Stimulated activated CD8-positive, alpha-beta memory T cell treated with anti-CD3 and anti-CD28 coated beads, Interleukin-12 subunit alpha, Interleukin-12 subunit beta, amount 100 ng/mL, for 24 hours (primary cell): Measurements from ENCODE around the gene ENOX1.
"Not testable (repeated sequence)": the region's sequence is repeated elsewhere in the genome, so short reads cannot be mapped to it uniquely, and the experiment has no call there.

Source experiments
- DNase-seq: peaks from one replicate; pipeline ENCODE4 v3.0.0-alpha.2; 2020; ENCODE audit errors: extremely low read depth

The ENOX1 gene

DNA sequence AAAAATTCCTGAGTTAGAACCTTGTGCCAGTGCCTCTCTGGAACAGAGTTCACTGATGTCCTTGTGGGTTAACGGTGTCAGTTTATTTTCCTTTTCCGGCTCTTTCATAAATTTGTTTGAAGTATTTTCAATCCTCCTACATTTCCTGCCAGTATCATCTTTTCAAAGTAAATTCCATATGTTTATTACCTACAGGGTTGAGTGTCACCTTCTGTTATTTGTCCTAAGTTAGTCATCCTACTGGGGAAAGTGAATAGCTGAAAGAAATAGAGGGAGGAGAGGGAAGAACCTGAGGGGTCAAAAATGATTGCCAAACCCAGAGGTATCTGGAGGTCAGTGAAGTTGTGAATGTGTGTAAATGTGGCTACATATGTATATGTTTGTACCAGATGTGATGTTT, 582.2 kb downstream of the ENOX1 start:
- no peak for DNase-seq

DNA sequence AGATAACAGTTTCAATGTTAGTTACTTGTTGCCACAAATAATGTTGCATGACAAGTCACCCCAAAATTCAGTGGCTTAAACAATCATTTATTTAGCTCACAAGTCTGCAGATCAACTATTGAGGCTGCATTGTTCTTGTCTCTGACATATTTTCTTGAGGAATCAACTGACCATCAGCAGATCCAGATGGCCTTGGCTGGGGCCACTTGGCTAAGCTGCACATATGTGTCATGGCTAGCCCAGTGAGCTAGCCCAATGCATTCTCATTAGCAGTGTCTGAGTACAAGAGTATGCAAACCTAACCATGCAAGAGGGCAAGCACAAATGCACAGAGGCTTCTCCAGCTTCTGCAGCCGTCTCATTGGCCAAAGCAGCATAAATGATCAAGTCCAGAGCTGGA, 583.0 kb downstream of the ENOX1 start:
- no peak for DNase-seq

DNA sequence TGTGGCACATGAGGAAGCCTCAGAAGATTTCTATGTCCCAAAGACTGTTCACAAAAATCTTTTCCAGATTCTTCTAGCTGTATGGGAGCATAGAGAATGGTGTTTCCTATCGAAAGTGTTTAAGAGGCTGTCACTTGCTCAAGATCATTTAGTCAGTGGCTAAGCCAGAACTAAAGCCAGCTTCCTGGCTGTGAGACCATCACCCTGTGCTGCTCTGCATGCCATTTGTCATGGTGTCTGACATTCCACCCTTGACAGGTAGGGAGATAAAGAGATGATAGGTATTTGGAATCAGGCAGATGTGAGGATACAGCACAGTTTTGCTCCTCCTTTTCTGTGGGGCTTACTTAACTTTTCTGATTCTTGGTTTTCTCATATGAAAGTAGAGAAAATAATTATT, 586.0 kb downstream of the ENOX1 start:
- DNase-seq, result no peak

DNA sequence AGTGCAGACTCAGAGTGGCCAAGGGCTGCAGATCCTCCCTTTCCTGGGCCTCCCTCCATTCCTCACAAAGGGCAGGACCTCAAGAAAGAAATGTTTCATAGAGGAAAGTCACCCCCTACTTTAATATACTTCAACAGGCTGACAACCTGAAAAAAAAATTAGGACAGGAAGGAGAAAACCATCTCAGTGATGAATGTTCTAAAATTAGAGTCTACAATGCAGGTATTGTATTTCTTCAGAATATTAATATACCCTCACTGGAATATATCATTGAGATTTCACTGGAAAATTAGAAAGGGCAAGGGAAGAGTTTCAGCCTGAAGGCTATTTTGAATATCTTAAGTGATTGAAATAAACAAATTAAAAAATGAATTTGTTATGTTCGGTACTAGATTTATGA, 586.5 kb downstream of the ENOX1 start:
- no peak for DNase-seq

DNA sequence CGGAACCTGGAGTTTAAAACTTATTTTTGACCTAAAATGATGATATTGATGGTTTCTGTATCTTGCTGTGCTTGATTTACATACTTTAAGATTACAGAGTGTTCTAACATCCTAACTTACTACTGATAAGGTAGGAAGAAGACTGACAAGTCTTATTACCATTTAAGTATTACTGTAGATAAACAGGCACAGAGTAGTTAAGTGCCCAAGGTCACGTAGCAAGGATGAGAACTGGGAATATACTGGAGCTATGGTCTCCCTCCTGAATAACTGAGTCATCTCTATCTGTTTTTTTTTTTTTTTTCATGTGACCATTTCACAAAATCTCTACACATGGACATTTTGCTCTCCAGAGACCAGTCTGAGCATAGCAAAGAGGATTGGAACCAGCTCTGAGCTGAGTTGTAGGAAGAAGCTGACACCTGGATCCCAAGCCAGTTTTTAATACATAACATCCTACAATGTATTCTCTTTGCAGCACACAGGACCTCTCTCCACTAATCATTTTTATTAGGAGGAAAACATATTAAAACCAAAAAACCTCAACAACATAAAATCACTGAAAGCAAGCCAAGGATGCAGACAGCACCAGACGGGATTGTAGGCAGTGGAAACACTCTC, 589.9 kb downstream of the ENOX1 start:
- DNase-seq, result no peak

DNA sequence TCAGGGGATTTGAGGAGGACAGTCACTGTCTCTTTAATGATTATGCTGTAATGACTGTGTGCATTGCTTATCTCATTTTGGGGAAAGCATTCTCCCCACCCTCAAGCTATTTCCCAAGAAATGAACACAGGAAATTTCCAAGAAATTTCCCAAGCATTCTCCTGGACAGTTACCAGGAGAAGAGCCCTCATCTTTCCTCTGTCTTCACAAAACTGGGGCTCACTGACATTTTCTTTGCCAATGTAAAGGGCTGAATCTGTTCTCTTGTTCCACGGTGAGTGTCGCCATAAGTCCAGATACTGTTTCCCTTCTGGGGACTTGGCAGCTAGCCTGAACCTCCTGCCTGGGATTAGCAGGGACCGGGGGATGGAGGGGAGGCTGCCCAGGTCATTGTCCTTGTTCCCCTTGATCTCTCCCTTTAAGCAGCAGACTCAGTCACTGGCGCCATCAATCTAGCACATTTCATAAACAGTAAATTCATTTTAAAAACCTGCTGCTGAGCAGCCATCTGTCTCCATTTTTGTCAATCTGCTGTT, 590.6 kb downstream of the ENOX1 start:
- DNase-seq, result no peak

DNA sequence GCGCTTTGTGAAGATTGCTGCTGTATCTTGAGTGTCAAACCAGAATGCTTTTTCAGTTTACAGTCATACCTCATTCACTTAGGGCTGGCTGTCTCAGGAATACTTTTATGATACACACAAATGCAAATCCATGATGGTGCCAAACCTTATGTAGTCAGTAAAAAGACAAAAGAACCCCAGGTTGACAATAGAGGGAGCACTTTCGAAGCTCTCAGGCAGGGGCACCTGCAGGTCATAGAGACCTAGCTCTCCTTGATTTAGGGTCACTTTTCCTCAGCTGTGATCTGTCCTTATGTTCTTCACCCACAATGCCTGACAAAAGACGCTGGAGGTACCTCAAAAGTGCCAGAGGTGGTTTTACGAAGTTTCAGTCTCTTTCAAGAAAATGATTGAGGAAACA, 591.2 kb downstream of the ENOX1 start:
- no peak for DNase-seq

DNA sequence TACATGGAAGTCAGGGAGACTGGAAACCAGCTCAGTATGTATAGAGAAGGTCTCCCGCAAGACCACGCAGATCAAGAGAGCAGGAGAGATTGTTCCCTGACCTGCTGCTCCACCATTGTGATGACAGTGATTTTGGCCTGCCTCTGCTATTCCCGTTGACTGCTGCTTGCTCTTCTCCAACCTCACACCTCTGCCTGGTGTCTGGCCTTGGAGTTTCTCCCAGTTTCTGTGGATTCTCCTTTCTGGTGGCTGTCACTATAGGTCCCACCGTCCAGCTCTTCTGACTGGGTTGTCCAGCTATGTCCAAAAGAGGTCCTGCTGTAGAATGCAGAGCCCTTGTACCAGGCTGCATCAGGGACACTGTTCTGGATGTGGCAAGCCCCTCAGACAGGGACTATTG, 591.7 kb downstream of the ENOX1 start:
- no peak for DNase-seq

DNA sequence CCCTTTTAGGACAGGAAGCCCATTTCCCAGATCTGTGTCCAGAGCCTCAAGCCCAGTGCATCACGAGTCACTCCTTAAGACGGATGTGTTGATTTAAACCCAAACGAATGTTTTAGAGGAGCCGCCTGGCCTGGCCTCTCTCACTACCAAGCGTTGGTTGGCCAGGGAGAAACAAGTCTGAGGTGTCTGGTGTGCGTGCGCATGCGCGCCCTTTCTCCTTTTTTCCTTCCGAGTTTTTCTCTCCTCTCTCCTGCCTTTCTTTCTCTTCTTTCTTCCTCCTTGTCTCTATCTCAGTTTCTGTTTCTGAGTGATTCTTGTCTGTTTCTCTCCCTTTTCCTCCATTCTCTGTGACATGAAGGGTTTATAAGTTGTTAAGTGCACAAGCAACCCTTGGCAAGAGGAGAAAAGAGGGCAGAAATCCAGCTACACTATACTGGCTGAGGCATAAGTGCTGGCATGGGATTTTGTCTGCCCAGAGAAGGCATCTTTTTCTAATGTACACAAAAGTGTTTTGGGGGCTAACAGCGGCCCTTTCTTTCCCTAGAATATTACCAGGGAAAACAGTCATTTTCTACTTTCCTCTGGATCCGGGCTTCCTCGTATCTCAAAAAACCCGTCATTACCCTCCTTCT, 592.9 kb downstream of the ENOX1 start:
- DNase-seq, result no peak

DNA sequence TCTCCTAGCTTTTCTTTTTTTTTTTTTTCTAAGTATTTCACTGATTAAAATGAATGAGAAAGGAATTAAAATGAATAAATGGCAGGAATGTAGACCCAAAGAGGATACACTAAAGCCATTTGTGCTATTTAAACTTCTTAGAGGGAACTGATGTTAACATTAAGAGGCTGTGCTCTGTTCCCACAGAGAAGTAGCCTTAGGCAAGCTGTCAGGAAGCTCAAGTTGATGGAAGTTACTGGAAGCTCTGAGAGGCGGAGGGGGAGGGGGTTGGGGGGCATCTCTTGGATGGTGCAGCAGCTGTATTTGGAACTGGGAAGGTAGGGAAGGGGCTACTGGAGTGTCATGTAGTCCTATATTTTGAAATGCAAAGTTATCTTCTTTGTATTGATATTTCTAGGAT, 595.2 kb downstream of the ENOX1 start:
- DNase-seq, result no peak

DNA sequence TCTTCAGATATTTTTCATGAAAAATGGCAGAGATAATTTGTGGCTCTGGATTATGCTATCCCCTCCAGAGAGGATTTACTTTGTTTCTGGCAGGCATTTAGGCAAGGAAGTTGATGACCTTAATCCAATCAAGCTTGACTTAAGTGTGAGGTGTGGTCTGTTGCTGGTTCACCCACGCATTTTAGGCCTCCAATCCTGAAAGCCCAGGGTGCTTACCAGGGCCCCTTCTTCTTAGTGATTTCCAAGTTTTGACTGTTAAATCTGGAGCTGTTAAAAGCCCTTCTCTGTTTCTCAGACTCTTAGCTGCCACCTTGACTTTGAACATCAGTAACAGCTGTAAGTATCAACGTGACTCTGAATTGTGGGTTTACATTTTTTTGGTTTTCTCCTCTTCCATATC, 601.5 kb downstream of the ENOX1 start:
- no peak for DNase-seq

DNA sequence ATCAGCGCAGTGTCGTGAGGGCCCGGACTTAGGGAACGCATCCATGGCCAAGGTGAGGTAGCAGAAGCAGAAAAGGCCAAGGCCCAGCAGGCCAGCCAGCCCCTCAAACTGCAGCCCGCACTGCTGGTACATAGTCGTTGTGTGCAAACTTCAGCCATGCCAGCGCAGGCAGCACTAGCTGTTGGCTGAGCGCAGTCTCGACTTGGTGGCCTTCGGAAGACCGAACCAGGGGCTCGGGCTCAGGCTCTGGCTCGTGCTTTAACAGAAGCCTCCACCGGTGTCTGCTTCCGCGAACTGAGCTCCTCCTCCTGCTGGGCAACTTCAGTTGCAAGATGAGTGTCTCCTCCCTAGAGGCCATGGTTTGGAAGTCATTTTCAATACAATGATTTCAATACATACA, 605.9 kb downstream of the ENOX1 start:
- no peak for DNase-seq

DNA sequence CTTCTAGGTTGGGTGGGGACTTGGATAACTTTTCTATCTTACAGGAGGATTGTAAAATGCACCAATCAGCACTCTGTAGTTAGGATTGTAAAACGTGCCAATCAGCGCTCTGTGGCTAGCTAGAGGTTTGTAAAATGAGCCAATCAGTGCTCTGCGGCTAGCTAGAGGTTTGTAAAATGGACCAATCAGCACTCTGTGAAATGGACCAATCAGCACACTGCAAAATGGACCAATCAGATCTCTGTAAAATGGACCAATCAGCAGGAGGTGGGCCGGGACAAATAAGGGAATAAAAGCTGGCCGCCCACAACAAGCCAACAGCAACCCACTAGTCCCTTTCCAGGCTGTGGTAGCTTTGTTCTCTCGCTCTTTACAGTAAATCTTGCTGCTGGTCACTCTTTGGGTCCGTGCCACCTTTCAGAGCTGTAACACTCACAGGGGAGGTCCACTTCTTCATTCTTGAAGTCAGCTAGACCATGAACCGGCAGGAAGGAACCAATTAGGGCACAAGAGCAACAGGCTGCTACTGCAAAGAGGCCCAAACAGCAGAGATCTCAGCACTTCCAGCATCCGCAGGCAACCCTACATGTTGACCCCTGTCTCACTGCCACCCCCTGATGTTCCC, 606.6 kb downstream of the ENOX1 start:
- DNase-seq, result no peak

DNA sequence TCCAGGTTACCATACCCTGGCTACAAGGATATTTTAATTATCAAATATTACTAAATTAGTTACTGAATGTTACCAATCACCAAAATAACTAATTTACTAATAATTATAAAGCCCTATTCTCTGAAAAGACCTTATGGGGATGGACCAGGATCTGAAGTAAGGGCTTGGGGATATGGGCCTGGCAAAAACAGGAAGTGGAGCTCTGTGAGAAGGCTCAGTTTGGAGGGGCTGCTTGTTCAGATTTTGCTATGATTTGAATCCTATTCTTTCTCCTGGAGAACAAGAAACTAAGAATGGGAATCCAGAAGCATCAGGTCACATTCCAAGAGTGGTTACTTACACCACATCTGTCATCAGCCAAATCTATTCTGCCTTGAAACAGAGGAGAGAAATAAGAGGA, 615.3 kb downstream of the ENOX1 start:
- DNase-seq, result no peak

DNA sequence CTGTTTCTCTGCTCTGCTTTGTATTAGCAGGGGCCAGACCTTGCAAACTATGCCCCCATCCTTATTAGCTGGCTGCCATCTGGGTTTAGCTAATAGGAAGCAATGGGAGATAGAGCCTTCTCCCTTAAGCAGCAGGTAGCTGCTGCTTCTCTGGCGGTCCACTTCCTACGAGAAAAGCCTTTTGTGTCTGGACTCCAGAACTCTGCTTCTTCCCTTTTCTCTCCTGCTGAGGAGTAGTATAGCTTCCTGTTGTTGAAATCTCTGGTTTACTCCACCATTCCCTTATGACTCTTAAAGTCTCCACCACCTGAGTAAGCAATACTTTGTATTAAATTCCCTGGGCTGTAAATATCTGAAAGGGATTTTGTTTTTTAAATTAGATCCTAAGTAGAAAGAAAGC, 616.3 kb downstream of the ENOX1 start:
- DNase-seq, result no peak

DNA sequence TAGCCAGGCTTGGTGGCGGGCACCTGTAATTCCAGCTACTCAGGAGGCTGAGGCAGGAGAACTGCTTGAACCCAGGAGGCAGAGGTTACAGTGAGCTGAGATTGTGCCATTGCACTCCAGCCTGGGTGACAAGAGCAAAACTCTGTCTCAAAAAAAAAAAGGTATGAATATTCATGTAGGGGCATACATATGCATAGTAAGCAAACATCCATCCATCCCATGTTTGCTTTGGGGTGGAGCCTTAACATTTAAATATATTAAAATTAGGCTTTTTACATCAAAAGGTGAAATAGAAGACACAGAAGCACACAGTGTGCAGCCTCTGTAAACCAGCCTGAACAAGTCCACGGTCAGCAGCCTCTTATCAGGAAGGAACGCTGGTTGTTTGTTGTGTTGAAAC, 618.3 kb downstream of the ENOX1 start:
- not testable (repeated sequence) for DNase-seq

DNA sequence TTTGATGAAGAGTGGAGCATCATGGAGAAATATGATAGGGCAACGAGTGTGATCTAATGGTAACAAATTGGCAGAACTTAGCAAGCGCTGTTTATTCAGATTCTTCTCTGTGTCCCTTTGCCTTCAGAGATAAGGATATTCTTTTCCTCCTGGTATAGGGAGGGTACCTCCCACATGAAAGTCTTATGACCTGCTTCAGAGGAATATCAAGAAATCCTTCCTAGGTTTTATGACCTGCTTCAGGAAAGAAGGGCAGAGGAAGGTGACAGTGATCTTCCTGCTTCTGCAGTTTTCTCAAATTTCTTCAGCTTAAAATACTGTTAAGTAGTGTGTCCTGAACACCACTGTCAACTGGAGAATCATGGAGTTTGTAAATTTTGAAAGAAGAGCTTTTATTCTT, 619.0 kb downstream of the ENOX1 start:
- DNase-seq, result no peak

DNA sequence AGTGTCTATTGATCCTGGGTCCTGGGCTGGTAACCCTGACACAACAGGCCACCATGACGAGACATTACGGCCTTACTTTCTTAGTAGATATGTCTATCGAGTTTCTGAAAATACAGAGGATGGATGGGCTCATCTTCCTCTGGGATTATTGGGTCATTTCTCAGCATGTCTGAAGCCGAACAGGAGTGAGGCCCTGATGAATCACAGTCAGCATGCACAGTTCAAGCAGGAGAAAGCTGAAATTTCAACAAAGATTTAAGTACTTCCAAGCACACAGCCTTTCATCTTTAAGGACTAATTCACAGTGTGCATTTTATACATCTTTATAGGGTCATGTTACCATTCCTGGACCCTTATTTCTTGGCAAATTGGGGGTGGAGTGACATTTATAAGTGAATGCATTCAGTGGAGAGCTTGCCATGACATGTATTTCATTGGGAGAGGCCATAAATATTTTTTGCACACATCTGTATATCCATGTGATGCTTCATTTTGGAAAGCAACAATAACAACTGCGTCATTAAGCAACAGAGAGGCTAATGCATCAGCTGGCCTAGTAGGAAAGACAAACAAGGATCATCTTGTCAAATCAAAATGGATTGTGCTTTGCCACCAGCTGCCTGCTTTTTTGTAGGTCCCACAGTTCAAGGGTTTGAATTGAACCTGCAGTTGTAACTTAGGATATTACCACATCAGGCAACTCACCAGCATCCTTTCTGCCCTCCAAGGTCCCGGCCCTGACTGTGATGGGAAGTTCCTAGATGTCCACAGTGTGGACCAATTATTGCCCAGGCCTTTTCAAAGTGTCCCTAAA, 619.9 kb downstream of the ENOX1 start:
- no peak for DNase-seq
